Erythroblast (primary cell): Measurements from ENCODE around the gene CHRNB2.

Experiments used
- DNase-seq, 2 experiments: peaks; one replicate each; lab custom pipeline; 2025; lab: John Stamatoyannopoulos, UW
- GATA1 ChIP-seq: IDR thresholded peaks from 2 replicates; pipeline ENCODE4 v1.6.1; 2011; ENCODE audit warnings: low read depth, mild to moderate bottlenecking, control low read depth, low read length, moderate library complexity
- POLR2A ChIP-seq: IDR thresholded peaks from 2 replicates; pipeline ENCODE4 v1.6.1; 2011; ENCODE audit warnings: mild to moderate bottlenecking, low read length

CHRNB2 gene

DNA sequence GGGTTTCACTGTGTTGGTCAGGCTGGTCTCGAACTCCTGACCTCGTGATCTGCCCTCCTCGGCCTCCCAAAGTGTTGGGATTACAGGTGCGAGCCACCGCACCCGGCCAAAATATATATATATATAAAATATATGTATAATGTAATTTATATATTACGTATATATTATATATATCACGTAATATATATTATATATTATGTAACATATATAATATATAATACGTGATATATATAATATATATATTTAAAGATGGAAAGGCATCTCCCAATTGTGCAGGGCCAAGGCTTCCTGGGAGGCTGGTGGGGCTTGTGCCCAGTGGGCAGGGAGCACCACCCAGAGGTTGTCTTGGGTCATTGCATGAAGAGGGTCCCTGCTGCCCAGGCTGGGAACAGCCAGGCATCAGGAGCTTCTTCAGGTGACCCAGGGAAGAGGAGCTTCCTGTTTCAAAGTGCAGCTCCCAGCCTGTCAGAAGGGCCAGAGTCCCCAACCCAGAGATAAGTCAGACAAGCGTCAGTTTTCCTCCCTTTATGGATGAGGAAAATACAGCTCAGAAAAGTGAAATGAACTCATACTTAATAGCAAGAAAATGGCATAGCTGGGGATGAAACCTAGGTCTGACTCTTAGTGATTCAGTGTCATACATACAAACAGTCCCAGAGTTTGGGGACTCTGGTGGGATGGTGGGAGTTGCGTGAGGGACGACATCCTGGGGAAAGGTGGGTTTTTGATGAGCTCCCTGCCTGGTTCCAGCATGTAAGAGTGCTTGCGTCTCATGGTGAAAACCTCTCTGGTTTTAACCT, 21.1 kb upstream of the CHRNB2 start:
- TF ChIP-seq GATA1 (no peak), POLR2A (no peak)
- peak; percentile 54 to 71 for DNase-seq

DNA sequence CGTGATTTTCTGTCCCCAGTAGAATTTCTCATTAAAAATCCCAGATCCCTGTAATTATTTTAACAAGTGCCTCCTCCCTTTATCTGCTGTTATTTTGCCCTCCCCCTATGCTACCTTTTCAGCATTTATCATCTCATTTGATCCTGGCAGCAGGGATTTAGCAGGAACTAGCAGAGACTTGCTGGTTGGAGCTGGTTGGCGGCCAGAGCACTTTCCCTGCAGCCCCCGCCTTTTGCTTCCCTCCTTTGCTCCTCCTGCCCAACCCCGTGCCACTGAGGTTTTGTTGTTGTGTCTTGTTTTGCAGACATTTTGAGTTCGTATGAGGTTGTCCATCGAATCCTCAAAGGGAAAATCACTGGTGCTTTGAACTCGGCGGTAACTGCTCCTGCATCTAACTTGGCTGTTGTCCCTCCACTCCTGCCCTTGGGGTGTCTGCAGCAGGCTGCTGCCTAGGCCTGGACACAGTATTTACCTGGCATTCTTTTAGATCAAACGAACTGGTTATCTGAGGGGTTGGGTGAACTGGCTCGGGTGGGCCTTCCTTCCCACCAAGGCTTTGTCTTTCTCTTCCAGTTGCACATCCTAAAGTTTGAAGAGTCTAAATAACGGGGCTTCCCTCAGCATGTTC, 20.4 kb upstream of the CHRNB2 start:
- no peak for DNase-seq
- TF ChIP-seq GATA1 (no peak), POLR2A (no peak)

DNA sequence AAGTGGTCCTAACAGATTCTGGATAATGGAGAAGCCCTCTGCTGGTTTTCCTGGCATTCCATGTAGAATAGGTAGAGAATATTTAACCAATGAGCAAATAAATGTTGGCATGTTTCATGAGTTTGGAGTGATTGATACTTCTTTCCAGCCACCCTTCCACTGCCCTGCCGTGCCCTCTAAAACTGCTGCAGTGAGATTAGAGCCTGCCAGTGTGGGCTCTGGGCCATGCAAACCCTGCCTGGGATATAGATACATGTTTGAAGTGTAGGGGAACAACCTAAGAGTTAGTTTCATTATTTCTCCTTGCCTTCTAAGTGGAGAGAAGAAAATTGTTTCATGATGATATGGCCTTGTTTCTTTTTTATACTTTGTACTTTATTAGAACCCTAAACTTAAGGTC, 19.6 kb upstream of the CHRNB2 start:
- TF ChIP-seq GATA1 (no peak), POLR2A (no peak)
- DNase-seq = peak; percentile 30 to 38

DNA sequence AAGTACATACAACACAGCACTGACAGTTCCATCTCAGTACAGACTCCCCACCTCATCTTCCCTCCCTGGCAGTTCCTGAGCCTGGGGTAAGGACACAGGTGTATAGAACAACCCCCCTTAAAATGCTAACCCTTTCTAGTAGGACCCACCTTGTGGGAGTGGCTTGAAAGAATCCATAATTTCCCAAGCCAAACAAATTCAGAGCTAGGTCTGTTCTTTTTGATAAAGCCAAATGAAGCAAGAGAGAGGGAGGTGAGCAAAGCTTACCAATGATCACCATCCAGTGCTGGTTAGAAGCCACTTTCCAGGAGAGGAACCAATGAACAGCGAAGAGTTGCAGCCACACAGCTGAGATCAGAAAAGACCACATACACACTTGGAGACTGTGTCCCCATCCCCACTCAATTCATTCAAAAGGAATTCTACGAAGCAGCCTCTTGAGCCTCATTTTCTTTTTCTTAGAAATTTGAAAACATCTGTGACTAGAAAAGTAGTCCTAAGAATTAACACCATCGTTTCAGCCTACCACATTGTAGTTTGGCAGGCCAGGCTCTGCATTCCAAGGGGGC, 18.3 kb upstream of the CHRNB2 start:
- no peak for TF ChIP-seq POLR2A
- TF ChIP-seq GATA1 = no peak
- no peak for DNase-seq

DNA sequence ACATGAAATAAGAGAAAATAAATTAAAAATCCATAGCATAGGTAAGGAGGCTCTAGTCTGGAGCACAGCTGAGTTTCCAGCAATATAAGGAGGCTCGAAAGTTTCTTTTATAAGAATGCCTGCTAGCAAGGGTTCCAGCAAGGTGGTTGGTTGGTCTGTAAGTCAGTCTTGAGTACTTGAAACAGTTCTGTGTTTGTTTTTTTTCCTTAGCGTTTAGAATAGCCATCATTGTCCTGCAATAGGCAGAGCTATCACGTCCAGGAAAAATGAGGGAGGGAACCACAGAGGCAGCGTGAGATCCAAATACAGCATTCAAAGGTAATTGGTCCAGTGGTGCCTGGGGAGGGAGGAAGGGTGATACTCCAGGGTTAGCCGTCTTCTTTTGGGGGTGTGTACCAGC, 17.5 kb upstream of the CHRNB2 start:
- no peak for TF ChIP-seq POLR2A
- TF ChIP-seq GATA1 = no peak
- DNase-seq = no peak

DNA sequence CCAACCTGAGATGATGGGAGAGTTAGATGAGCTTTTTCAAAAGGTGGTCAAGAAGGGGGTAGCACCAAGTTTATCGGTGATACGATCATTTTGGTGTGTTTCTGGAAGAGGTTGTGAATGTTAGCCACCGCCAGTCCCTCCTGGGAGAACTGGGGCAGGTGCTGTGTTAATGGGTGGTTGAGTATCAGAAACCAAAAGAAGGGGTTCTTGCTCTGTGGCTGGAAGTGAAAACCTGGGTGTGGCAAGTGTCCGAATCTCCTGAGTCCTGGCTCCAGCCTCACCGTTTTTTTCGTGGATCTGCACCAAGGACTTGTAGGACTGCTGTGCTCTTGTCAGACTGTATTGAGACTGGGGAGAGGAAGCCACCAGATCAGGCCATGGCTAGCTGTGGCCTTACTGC, 16.9 kb upstream of the CHRNB2 start:
- TF ChIP-seq POLR2A = no peak
- no peak for TF ChIP-seq GATA1
- DNase-seq = no peak

DNA sequence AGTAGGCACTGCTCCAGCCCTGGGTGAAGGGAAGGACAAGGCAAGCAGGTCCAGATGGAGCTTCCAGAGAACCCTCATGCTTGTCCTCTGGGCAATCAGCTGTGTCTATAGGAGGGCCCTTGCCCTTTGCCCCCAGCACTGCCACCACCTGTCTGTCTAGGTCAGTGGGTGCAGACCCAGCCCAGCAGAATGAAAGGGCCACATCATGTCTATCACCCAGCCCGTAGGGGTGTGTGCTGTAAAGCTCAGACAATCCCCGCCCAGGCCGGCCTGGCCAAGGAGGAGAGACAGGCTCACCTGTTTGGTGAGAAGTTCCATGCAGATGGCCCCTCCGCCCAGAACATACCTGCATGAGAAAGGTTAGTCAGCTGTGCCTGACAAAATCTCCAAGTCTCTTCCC, 16.1 kb upstream of the CHRNB2 start:
- TF ChIP-seq POLR2A = no peak
- no peak for TF ChIP-seq GATA1
- DNase-seq = no peak

DNA sequence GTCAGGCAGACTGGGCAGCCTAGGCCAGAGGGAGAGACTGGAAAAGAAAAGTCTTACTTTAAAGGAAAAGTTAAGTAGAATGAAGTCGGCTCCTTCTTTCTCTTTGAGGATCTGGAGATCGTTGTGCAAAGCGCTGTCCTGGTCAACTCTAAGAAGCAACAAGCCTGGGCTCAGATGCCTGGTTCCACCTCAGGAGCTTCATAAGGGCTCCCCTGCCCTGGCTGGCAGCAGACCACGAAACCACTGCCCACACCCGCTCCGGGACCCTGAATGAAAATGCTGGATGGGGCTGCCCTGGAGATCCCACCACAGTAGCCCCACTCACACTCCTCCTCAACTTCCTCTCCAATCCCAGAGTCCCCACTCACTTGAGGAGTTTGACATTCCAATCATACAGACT, 15.5 kb upstream of the CHRNB2 start:
- DNase-seq = no peak
- TF ChIP-seq GATA1 (no peak), POLR2A (no peak)

DNA sequence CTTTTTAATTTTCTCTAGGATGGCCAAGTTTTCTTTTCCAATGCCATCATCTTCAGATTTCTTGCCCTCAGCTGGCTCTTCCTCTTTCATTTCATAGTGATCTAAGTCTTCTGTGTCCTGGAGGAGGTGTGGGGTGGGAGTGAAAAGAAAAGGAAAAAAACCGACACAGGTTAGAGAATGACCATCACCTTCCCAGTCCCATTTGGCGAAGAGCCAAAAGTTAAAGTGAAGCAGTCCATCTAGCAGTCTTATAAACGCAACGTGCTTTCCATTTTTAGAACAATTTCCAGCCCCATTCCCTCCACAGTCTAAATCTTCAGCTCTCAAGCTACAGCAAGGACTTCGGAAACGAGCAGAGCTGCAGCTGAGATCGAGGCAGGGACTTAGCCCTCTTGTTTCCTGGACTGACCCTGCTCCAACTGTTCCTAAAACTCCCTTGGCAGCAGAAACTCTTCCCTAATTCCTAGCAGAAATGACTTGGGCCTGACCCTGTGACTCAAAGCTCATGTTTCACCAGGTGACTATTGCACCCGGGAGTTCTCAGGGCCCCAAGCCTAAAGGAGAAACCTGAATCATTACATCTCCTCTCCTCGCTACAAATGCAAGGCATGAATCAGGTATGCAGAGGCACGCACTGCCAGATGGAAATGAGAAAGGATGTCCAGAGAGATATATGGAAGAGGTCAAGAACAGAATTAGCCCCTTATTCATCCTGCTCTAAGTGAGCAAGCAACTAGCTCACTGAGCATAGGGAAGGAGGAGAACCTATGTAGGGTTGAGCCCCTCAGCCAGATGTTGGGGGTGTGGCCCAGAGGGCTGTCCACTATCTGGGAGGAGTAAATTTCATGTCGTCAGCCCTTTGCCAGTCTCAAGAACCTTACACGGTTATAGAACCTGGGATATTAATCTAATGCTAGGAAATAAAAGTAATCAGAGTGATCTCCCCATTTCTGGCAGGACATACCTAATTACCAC, 14.2 kb upstream of the CHRNB2 start:
- DNase-seq = no peak
- no peak for TF ChIP-seq POLR2A
- no peak for TF ChIP-seq GATA1

DNA sequence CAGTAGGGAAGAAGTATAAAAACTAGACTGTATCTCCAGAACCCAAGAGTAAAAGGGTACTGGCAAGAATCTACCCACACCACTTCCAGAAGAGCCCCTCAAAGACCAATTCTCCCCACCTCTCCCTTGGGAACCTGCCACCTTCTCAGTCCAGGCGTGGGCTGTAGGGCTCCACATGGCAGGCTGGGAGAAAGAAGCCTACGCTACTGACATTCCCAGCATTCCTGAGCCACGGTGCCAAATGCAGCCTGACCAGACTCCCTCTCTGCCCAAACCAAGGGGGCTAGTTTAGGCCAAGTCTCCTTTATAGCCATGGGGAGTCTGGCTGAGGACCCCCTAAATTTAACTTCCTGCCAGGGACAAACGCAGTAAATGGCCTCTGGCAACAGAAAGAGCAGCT, 11.2 kb upstream of the CHRNB2 start:
- DNase-seq = no peak
- no peak for TF ChIP-seq GATA1
- TF ChIP-seq POLR2A = no peak

DNA sequence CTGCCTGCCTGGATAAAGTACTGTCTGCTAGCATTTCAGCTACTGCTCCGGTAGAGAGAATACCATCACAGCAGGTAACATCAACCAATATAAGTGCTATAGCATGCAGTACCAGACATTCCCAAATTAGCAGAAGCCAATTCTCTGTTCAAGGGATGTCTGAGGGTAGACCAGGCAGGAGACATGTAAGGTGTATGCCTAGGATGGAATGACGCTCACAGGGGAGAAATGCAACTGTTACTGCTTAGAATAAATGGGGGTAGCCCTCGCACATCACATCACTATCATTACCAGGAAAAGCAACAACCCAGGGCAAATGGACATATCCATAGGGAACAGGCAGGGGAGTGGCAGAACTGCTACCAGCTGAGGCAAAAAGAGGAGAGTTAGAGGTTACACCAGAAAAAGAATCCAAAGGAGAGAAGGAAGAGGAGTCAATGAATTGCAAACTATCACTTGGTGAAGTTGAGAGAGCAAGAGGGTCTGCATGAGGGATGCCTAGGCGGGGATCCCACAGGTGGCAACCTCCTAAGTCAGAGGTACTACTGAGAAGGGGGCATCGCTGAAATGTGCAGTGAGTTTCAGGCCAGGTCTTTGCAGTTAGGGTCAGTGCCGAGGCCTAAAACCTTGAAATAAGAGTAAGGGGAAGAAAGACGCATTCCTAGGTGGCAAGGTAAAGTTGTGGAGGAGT, 10.2 kb upstream of the CHRNB2 start:
- no peak for TF ChIP-seq GATA1
- TF ChIP-seq POLR2A = no peak
- peak in 1 of 2 experiments; percentile 47 for DNase-seq

DNA sequence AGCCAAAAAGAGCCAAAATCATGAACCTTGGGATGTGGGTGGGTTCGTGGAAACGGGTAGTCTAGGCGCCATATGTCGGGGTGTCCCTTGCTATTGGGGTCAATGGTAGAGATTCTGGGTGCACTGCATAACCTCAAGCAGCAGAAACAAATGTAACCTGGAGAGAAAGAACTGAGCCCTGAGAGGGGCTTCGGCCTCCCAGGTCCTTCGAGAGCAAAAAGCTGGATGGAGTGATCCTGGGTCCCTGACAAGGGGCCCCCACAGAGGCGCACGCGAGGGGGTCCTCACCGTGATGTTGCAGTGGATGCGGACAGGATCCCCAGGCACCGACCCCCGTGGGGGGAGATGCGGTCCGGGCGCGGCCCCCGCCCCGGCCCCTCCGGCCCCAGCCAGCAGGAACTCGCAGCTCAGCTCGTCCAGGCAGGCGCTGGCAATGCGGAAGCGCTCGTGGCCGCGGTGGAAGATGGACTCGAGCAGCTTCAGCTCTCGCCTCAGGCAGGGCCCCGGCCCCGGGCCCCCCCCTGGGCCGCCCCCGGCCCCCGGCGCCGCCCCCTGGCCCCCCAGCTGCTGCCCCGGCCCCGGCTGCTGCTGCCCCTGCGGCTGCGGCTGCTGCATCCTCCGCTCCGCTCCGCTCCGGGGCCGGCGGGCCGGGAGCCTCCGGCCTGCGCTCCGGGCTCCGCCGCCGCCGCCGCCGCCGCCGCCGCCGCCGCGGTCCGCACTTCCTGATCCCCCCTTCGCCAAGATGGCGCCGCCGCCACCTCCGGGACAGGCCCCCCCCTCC, 9.4 kb upstream of the CHRNB2 start, which contains the start of gene UBE2Q1:
UBE2Q1 (minus strand) TSS at position 724 of the 781 bp plus-strand sequence; CDS start at position 615, 109 bp downstream.
- DNase-seq = peak; percentile 51 to 66
- TF ChIP-seq GATA1 (no peak), POLR2A (no peak)
